AG04450 (cell line): ENCODE data around the gene KANSL1. TPM values are rescaled to one million over a fixed set of nuclear protein-coding genes. Genes with fewer than 3 reads are reported as not detected.
"Not testable (repeated sequence)": the region's sequence is repeated elsewhere in the genome, so short reads cannot be mapped to it uniquely, and the experiment has no call there.

Source experiments
- CTCF ChIA-PET: fragments of 300-600, 350-600 bp; formaldehyde crosslinking; extraction: SDS; loops from one replicate; lab custom pipeline; 2022; ENCODE audit warnings: antibody characterized with exemption, inconsistent platforms; lab: Charles Lee
- POLR2A ChIA-PET: fragments of 350-600 bp; formaldehyde crosslinking; extraction: SDS; loops from one replicate; lab custom pipeline; 2021; ENCODE audit warnings: antibody characterized with exemption, inconsistent platforms; lab: Yijun Ruan, JAX
- DNase-seq: peaks from one replicate; pipeline ENCODE4 v3.0.0-alpha.2; 2011; ENCODE audit warnings: low read depth, low spot score
- H3K27ac ChIP-seq: one replicate; pipeline ENCODE4 v1.5.1; 2012; ENCODE audit warnings: low read depth, low read length, control low read depth
- H3K27me3 ChIP-seq: one replicate; pipeline ENCODE4 v1.6.0; 2012; ENCODE audit warnings: low read length; ENCODE audit not compliant: control insufficient read depth, insufficient read depth
- H3K4me3 ChIP-seq: 2 replicates; pipeline ENCODE4 v1.5.1; 2011; ENCODE audit warnings: mild to moderate bottlenecking, low read depth, low read length, control low read depth
- H3K9me3 ChIP-seq: 2 replicates; pipeline ENCODE4 v1.5.1; 2012; ENCODE audit warnings: low read length; ENCODE audit not compliant: control insufficient read depth, insufficient read depth
- polyA plus RNA-seq: library from polyadenylated mRNA; depleted of rRNA; stranded (reverse); fragments of >200 nt; gene quantifications from 2 replicates; pipeline ENCODE4 v1.2.3, GENCODE V29; 2011
- TF ChIP-seq, protein P1 (sequence below): IDR thresholded peaks from 2 replicates; pipeline ENCODE4 v1.5.1; 2011; ENCODE audit warnings: low read depth, low read length, control low read depth, inconsistent platforms

Gene KANSL1
- polyA plus RNA-seq, 1 experiment: 15.6 TPM

DNA sequence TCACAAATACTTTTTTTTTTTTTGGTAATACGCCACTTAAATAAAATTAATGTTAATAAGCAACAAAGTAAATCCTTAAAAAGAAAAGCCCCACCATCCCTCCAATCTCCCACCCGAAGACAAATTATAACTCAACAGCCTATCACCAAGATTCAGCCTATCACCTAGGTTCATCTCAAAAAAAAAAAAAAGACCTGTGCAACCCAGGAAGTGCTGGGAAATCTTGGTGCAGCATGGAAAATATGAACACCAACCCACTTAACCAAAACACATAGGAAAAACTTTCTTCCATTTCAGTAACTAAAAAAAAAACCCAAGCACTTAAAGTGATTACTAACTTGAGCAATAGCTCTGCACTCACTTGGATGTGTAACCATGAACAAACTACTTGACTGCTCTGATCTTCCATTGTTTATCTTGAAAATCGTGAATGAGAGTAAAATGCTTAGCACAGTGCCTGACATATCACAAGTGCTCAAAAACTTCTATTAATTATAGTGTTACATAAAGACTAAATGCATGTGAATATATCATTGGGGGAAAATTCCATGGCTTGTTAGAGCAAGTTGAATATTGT lies 103.8 kb downstream of the KANSL1 start:
- Histone ChIP-seq H3K9me3 (no peaks in the 10 kb centered on the region), H3K27me3 (no peaks in the 10 kb centered on the region), H3K4me3 (no peak overlapping the region), H3K27ac (no peak overlapping the region)
- TF ChIP-seq, protein P1, sequence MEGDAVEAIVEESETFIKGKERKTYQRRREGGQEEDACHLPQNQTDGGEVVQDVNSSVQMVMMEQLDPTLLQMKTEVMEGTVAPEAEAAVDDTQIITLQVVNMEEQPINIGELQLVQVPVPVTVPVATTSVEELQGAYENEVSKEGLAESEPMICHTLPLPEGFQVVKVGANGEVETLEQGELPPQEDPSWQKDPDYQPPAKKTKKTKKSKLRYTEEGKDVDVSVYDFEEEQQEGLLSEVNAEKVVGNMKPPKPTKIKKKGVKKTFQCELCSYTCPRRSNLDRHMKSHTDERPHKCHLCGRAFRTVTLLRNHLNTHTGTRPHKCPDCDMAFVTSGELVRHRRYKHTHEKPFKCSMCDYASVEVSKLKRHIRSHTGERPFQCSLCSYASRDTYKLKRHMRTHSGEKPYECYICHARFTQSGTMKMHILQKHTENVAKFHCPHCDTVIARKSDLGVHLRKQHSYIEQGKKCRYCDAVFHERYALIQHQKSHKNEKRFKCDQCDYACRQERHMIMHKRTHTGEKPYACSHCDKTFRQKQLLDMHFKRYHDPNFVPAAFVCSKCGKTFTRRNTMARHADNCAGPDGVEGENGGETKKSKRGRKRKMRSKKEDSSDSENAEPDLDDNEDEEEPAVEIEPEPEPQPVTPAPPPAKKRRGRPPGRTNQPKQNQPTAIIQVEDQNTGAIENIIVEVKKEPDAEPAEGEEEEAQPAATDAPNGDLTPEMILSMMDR: no peak
- ChIA-PET CTCF (interaction anchor here (1.0 to 1.6 kb wide), 3 partner anchors 45 to 123 kb away, joined by 3 to 6 read pairs (median 4); partner anchors contain the start of gene KANSL1), POLR2A (no interaction called here)
- no peak for DNase-seq

DNA sequence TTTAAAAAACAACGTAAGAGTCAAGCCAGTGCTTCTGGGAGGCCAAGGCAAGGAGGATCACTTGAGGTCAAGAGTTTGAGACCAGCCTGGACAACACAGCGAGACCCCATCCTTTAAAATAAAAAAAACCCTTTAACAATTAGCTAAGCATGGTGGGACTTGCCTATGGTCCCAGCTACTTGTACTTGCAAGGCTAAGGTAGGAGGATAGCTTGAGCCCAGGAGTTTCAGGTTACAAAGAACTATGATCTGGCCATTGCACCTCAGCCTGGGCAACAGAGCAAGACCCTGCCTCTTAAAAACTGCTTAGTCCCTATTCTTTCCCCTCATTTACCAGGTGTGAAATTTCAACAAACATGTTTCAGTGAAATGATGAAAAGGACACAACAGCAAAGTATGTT lies 104.6 kb downstream of the KANSL1 start:
- CTCF ChIA-PET: interaction anchor here (1.5 to 1.6 kb wide), 2 partner anchors 105 to 124 kb away, joined by 3 to 6 read pairs; partner anchors contain the start of gene KANSL1
- TF ChIP-seq, protein P1: no peak
- Histone ChIP-seq H3K27me3 (no peaks in the 10 kb centered on the region), H3K4me3 (no peak overlapping the region), H3K9me3 (no peaks in the 10 kb centered on the region), H3K27ac (no peak overlapping the region)
- POLR2A ChIA-PET: interaction anchor here (0.6 kb wide), 1 partner anchor 105 kb away, joined by 3 read pairs; no protein-coding TSS in a partner anchor
- DNase-seq: no peak

DNA sequence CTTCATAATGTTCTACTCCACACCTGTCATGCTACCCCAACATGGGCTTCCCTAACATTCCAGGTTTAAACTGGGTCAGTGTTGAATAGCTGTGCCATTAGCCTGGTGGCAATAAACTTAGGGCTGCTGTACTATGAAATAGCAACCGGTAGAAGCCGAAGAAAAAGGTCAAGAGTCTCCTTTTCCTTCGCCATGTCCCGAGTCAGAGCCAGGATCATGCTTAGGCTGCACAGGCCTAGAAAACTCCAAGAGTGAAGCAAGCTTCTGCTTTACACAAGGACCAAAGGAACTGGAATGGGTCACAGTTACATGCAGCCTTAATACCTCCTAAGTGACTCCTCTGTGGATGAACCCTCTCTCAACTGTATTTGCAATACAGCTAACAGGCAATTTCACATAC lies 105.4 kb downstream of the KANSL1 start:
- H3K27ac ChIP-seq, DNase-seq, H3K27me3 ChIP-seq, H3K4me3 ChIP-seq, POLR2A ChIA-PET, H3K9me3 ChIP-seq: not testable (repeated sequence)
- CTCF ChIA-PET: interaction anchor here (1.1 to 1.5 kb wide), 2 partner anchors 105 kb away, joined by 3 to 6 read pairs; partner anchors contain the start of gene KANSL1

DNA sequence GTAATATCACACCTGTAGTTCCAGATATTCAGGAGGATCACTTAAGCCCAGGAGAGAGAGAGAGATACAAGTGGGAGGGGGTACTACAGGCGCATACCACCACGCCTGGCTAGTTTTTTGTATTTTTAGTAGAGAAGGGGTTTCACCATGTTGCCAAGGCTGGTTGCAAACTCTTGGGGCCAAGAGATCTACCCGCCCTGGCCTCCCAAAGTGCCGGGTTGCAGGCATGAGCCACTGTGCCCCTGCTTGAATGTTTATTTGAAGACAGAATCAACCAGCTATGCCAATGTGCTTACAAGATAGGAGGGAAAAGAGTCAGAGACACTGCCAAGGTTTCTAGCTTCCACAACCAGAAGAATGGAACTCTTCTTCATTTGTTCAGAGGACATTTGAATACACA lies 106.4 kb downstream of the KANSL1 start:
- H3K9me3 ChIP-seq: no peaks in the 10 kb centered on the region
- no peak overlapping the region for H3K27ac ChIP-seq
- no peaks in the 10 kb centered on the region for H3K27me3 ChIP-seq
- TF ChIP-seq, protein P1: no peak
- no peak overlapping the region for H3K4me3 ChIP-seq
- CTCF ChIA-PET: interaction anchor here (1.1 kb wide), 1 partner anchor 106 kb away, joined by 3 read pairs; the partner anchor contains the start of gene KANSL1
- no peak for DNase-seq
- POLR2A ChIA-PET: no interaction called here

DNA sequence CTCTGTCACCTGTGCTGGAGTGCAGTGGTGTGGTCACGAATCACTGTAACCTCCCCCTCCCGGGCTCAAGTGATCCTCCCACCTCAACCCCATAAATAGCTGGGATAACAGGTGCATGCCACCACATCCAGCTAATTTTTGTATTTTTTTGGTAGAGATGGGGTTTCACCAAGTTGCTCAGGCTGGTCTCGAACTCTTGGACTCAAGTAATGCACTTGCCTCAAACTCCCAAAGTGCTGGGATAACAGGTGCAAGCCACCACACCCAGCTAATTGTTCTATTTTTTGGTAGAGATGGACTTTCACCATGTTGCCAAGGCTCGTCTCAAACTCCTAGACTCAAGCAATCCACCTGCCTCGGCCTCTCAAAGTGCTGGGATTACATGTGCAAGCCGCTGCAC lies 107.7 kb downstream of the KANSL1 start:
- ChIA-PET POLR2A (no interaction called here), CTCF (interaction anchor here (0.8 kb wide), 1 partner anchor 107 kb away, joined by 4 read pairs; the partner anchor contains the start of gene KANSL1)
- no peak overlapping the region for H3K4me3 ChIP-seq
- no peaks in the 10 kb centered on the region for H3K27me3 ChIP-seq
- H3K9me3 ChIP-seq: no peaks in the 10 kb centered on the region
- TF ChIP-seq, protein P1: no peak
- H3K27ac ChIP-seq: no peak overlapping the region
- DNase-seq: no peak
